H9 (cell line): ENCODE data around the gene GRIK1. TPM values are rescaled to one million over a fixed set of nuclear protein-coding genes. Genes with fewer than 3 reads are reported as not detected.

Experiments used
- DNase-seq: peaks from one replicate; pipeline ENCODE4 v3.0.0-alpha.2; 2017
- H2AFZ ChIP-seq: one replicate; pipeline ENCODE4 v1.6.1; 2013; ENCODE audit warnings: mild to moderate bottlenecking, low read length, control low read depth, moderate library complexity
- H2AK5ac ChIP-seq: 2 replicates; pipeline ENCODE4 v1.6.1; 2013; ENCODE audit warnings: low read length, control low read depth, mixed read lengths; ENCODE audit not compliant: insufficient read length
- H2BK120ac ChIP-seq: one replicate; pipeline ENCODE4 v1.6.1; 2013; ENCODE audit warnings: low read depth, mild to moderate bottlenecking, low read length, control low read depth, inconsistent platforms; ENCODE audit not compliant: poor library complexity, severe bottlenecking
- H2BK12ac ChIP-seq: 2 replicates; pipeline ENCODE4 v1.6.1; 2013; ENCODE audit warnings: low read length, control low read depth, mixed read lengths, low read depth; ENCODE audit not compliant: insufficient read length
- H2BK15ac ChIP-seq: 2 replicates; pipeline ENCODE4 v1.6.1; 2013; ENCODE audit warnings: low read depth, low read length, control low read depth
- H2BK20ac ChIP-seq: one replicate; pipeline ENCODE4 v1.6.1; 2013; ENCODE audit warnings: low read depth, mild to moderate bottlenecking, low read length, control low read depth, inconsistent platforms; ENCODE audit not compliant: poor library complexity, severe bottlenecking
- H2BK5ac ChIP-seq: 2 replicates; pipeline ENCODE4 v1.6.1; 2013; ENCODE audit warnings: low read length, control low read depth, mixed read lengths; ENCODE audit not compliant: insufficient read length
- H3K14ac ChIP-seq: 2 replicates; pipeline ENCODE4 v1.6.1; 2013; ENCODE audit warnings: low read length, control low read depth; ENCODE audit not compliant: insufficient read depth
- H3K18ac ChIP-seq: 2 replicates; pipeline ENCODE4 v1.6.1; 2013; ENCODE audit warnings: low read depth, mild to moderate bottlenecking, mixed read lengths, low read length, control low read depth; ENCODE audit not compliant: insufficient read length
- H3K23ac ChIP-seq: 2 replicates; pipeline ENCODE4 v1.6.1; 2013; ENCODE audit warnings: low read length, control low read depth, mixed read lengths, low read depth; ENCODE audit not compliant: insufficient read length
- H3K23me2 ChIP-seq: 2 replicates; pipeline ENCODE4 v1.6.1; 2013; ENCODE audit warnings: low read depth, mild to moderate bottlenecking, mixed read lengths, low read length, control low read depth; ENCODE audit not compliant: insufficient read length, poor library complexity, severe bottlenecking
- H3K27ac ChIP-seq: 2 replicates; pipeline ENCODE4 v1.5.1; 2013; ENCODE audit warnings: low read length, control low read depth, mixed read lengths, low read depth; ENCODE audit not compliant: insufficient read length
- H3K27me3 ChIP-seq: 2 replicates; pipeline ENCODE4 v1.6.1; 2013; ENCODE audit warnings: low read length, control low read depth, inconsistent platforms; ENCODE audit not compliant: insufficient read depth
- H3K4ac ChIP-seq: 2 replicates; pipeline ENCODE4 v1.6.1; 2013; ENCODE audit warnings: low read depth, mild to moderate bottlenecking, control low read depth, inconsistent platforms, low read length, moderate library complexity
- H3K4me1 ChIP-seq: 2 replicates; pipeline ENCODE4 v1.6.1; 2013; ENCODE audit warnings: low read length, control low read depth, inconsistent platforms; ENCODE audit not compliant: insufficient read depth
- H3K4me2 ChIP-seq: 2 replicates; pipeline ENCODE4 v1.6.1; 2013; ENCODE audit warnings: low read length, control low read depth, mixed read lengths; ENCODE audit not compliant: insufficient read length, insufficient read depth
- H3K56ac ChIP-seq: 2 replicates; pipeline ENCODE4 v1.6.1; 2013; ENCODE audit warnings: low read depth, mild to moderate bottlenecking, mixed read lengths, low read length, control low read depth; ENCODE audit not compliant: insufficient read length
- H3K79me1 ChIP-seq: 2 replicates; pipeline ENCODE4 v1.6.1; 2013; ENCODE audit warnings: low read depth, mild to moderate bottlenecking, moderate library complexity, low read length, control low read depth, inconsistent platforms; ENCODE audit not compliant: insufficient read depth, poor library complexity, severe bottlenecking
- H3K79me2 ChIP-seq: 2 replicates; pipeline ENCODE4 v1.6.1; 2013; ENCODE audit warnings: low read length, control low read depth, inconsistent platforms; ENCODE audit not compliant: insufficient read depth
- H3K9ac ChIP-seq: 2 replicates; pipeline ENCODE4 v1.6.1; 2013; ENCODE audit warnings: low read length, control low read depth, mixed read lengths; ENCODE audit not compliant: insufficient read length; ENCODE audit errors: extremely low read depth
- H3K9me3 ChIP-seq: one replicate; pipeline ENCODE4 v1.6.1; 2013; ENCODE audit warnings: low read depth, low read length, inconsistent platforms; ENCODE audit not compliant: control insufficient read depth
- H3T11ph ChIP-seq: one replicate; pipeline ENCODE4 v1.6.1; 2013; ENCODE audit warnings: mild to moderate bottlenecking, low read length, control low read depth, inconsistent platforms
- H4K20me1 ChIP-seq: one replicate; pipeline ENCODE4 v1.6.1; 2013; ENCODE audit not compliant: control insufficient read depth, insufficient read length, insufficient read depth
- H4K5ac ChIP-seq: 2 replicates; pipeline ENCODE4 v1.6.1; 2013; ENCODE audit warnings: low read depth, mild to moderate bottlenecking, mixed read lengths, low read length, control low read depth; ENCODE audit not compliant: insufficient read length
- H4K8ac ChIP-seq: replicated peaks from 2 replicates; pipeline ENCODE4 v1.6.1; 2013; ENCODE audit warnings: low read length, control low read depth, mixed read lengths, low read depth; ENCODE audit not compliant: insufficient read length
- H4K91ac ChIP-seq: 2 replicates; pipeline ENCODE4 v1.6.1; 2013; ENCODE audit warnings: low read depth, mild to moderate bottlenecking, moderate library complexity, mixed read lengths, low read length, control low read depth; ENCODE audit not compliant: insufficient read length
- H3K27ac Mint-ChIP-seq, 3 experiments: 2 replicates in 2 of 3; 3 replicates in 1 of 3; pipeline ENCODE4 v1.8.0; 2020 to 2021; ENCODE audit warnings: mixed read lengths in 3 of 3, mild to moderate bottlenecking in 1 of 3, moderate library complexity in 1 of 3
- H3K27me3 Mint-ChIP-seq: 2 replicates; pipeline ENCODE4 v1.8.0; 2021; ENCODE audit warnings: low read depth, mild to moderate bottlenecking, moderate library complexity, mixed read lengths
- H3K36me3 Mint-ChIP-seq, 3 experiments: 2 replicates in 2 of 3; 3 replicates in 1 of 3; pipeline ENCODE4 v1.8.0; 2020 to 2021; ENCODE audit warnings: low read depth in 3 of 3, mixed read lengths in 3 of 3; ENCODE audit not compliant: insufficient read depth in 1 of 3
- H3K4me1 Mint-ChIP-seq, 2 experiments: 2 replicates each; pipeline ENCODE4 v1.8.0; 2020; ENCODE audit warnings: mixed read lengths in 2 of 2
- H3K4me3 Mint-ChIP-seq, 2 experiments: 2 replicates in 1 of 2; 3 replicates in 1 of 2; pipeline ENCODE4 v1.8.0; 2020 to 2021; ENCODE audit warnings: mild to moderate bottlenecking in 2 of 2, mixed read lengths in 2 of 2, moderate library complexity in 1 of 2
- H3K9me3 Mint-ChIP-seq, 2 experiments: 2 replicates in 1 of 2; 3 replicates in 1 of 2; pipeline ENCODE4 v1.8.0; 2020; ENCODE audit warnings: mild to moderate bottlenecking in 2 of 2, mixed read lengths in 2 of 2, moderate library complexity in 1 of 2
- WGBS: extraction: QIAGEN DNeasy Blood & Tissue Kit; methylation state at CpG from one replicate; pipeline ENCODE4 v1.1.7; 2013; ENCODE audit warnings: missing lambda C conversion rate, low lambda C conversion rate, mixed read lengths; ENCODE audit not compliant: insufficient read length; ENCODE audit errors: extremely low coverage; 5-methylcytosine and 5-hydroxymethylcytosine counted together
- total RNA-seq: library from RNA; stranded (reverse); gene quantifications from 2 replicates; pipeline ENCODE4 v1.2.1, GENCODE V29; 2021
- TF ChIP-seq, protein P1 (sequence below): fragments of 200-600 bp; sonication (generic); conservative IDR thresholded peaks from 3 replicates; pipeline ENCODE4 v1.8.0; 2021; ENCODE audit warnings: antibody characterized with exemption, mild to moderate bottlenecking

The GRIK1 gene
- total RNA-seq, 1 experiment from 2014 or later: not detected

- H4K8ac ChIP-seq: no peak overlapping the region
- H2BK120ac ChIP-seq: no peak overlapping the region
- no peak overlapping the region for H2BK15ac ChIP-seq
- H3K9me3 ChIP-seq: no peaks in the 10 kb centered on the region
- no peaks in the 10 kb centered on the region for H3K23me2 ChIP-seq
- no peaks in the 10 kb centered on the region for H3K27me3 ChIP-seq
- H3K27ac ChIP-seq: no peak overlapping the region
- no peaks in the 10 kb centered on the region for H3K79me1 ChIP-seq
- H2AK5ac ChIP-seq: no peak overlapping the region
- H2BK20ac ChIP-seq: no peak overlapping the region
- Mint-ChIP-seq H3K36me3 (peaks cover 0 to 2% (median 0%) of the 10 kb centered on the region in 3 experiments; a peak in 1 of 7 replicates), H3K4me3 (no peak overlapping the region), H3K27ac (no peak overlapping the region), H3K27me3 (no peaks in the 10 kb centered on the region), H3K9me3 (no peaks in the 10 kb centered on the region; a peak in 1 of 5 replicates), H3K4me1 (peaks cover 29 to 38% of the 10 kb centered on the region in 2 experiments)
- H3K18ac ChIP-seq: no peak overlapping the region
- no peak overlapping the region for H3T11ph ChIP-seq
- no peak overlapping the region for H3K9ac ChIP-seq
- DNase-seq: no peak
- H3K79me2 ChIP-seq: no peaks in the 10 kb centered on the region
- H2BK12ac ChIP-seq: no peak overlapping the region
- no CpG with 5 or more reads among the region's 6 CpGs for WGBS
- TF ChIP-seq, protein P1, sequence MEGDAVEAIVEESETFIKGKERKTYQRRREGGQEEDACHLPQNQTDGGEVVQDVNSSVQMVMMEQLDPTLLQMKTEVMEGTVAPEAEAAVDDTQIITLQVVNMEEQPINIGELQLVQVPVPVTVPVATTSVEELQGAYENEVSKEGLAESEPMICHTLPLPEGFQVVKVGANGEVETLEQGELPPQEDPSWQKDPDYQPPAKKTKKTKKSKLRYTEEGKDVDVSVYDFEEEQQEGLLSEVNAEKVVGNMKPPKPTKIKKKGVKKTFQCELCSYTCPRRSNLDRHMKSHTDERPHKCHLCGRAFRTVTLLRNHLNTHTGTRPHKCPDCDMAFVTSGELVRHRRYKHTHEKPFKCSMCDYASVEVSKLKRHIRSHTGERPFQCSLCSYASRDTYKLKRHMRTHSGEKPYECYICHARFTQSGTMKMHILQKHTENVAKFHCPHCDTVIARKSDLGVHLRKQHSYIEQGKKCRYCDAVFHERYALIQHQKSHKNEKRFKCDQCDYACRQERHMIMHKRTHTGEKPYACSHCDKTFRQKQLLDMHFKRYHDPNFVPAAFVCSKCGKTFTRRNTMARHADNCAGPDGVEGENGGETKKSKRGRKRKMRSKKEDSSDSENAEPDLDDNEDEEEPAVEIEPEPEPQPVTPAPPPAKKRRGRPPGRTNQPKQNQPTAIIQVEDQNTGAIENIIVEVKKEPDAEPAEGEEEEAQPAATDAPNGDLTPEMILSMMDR: no peak
- H4K91ac ChIP-seq: no peak overlapping the region
- H3K4me1 ChIP-seq: no peaks in the 10 kb centered on the region; the same call in 1 of the 2 replicates
- no peak overlapping the region for H3K23ac ChIP-seq
- no peak overlapping the region for H2AFZ ChIP-seq
- H4K5ac ChIP-seq: no peak overlapping the region
- no peak overlapping the region for H3K4me2 ChIP-seq
- no peaks in the 10 kb centered on the region for H4K20me1 ChIP-seq
- no peak overlapping the region for H3K4ac ChIP-seq
- no peak overlapping the region for H3K14ac ChIP-seq
- no peak overlapping the region for H3K56ac ChIP-seq
- H2BK5ac ChIP-seq: no peak overlapping the region
Measured at GRCh38 chr21:29673096-29673610, 266.6 kb downstream of the GRIK1 start.
